MM.1S (cell line): ENCODE data around the gene PDE4B.

Source experiments
- DNase-seq: peaks from one replicate; pipeline ENCODE4 v3.0.0-alpha.2; 2015
- H2AFZ ChIP-seq: fragments of 300-600 bp; sonication (generic); 2 replicates; pipeline ENCODE4 v1.6.0; 2016; ENCODE audit warnings: antibody characterized with exemption, low read length
- H3F3A ChIP-seq: fragments of 300-600 bp; sonication (generic); 2 replicates; pipeline ENCODE4 v1.6.1; 2016; ENCODE audit warnings: mild to moderate bottlenecking, antibody characterized with exemption, low read length, moderate library complexity, mixed read lengths; ENCODE audit not compliant: insufficient read depth
- H3K27ac ChIP-seq: fragments of 300-600 bp; sonication (generic); 2 replicates; pipeline ENCODE4 v1.5.1; 2016; ENCODE audit warnings: mild to moderate bottlenecking, low read length
- H3K27me3 ChIP-seq: fragments of 300-600 bp; sonication (generic); replicated peaks from 2 replicates; pipeline ENCODE4 v1.6.0; 2016; ENCODE audit warnings: low read length; ENCODE audit not compliant: insufficient read depth
- H3K36me3 ChIP-seq: fragments of 300-600 bp; sonication (generic); replicated peaks from 2 replicates; pipeline ENCODE4 v1.6.1; 2016; ENCODE audit warnings: mild to moderate bottlenecking, low read length, mixed read lengths; ENCODE audit not compliant: insufficient read depth
- H3K4me1 ChIP-seq: fragments of 300-600 bp; sonication (generic); 2 replicates; pipeline ENCODE4 v1.6.1; 2016; ENCODE audit warnings: low read length, mixed read lengths
- H3K4me2 ChIP-seq: fragments of 300-600 bp; sonication (generic); 2 replicates; pipeline ENCODE4 v1.6.0; 2016; ENCODE audit warnings: low read depth, low read length
- H3K4me3 ChIP-seq: fragments of 300-600 bp; sonication (generic); 2 replicates; pipeline ENCODE4 v1.5.1; 2016; ENCODE audit warnings: low read length, mixed read lengths
- H3K79me2 ChIP-seq: fragments of 300-600 bp; sonication (generic); 2 replicates; pipeline ENCODE4 v1.6.1; 2016; ENCODE audit warnings: mixed run types, low read length, mixed read lengths
- H3K9ac ChIP-seq: fragments of 300-600 bp; sonication (generic); 2 replicates; pipeline ENCODE4 v1.6.1; 2016; ENCODE audit warnings: low read length, mixed read lengths
- H3K9me2 ChIP-seq: fragments of 300-600 bp; sonication (generic); replicated peaks from 2 replicates; pipeline ENCODE4 v1.6.1; 2016; ENCODE audit warnings: mild to moderate bottlenecking, low read length, mixed read lengths; ENCODE audit not compliant: insufficient read depth
- H3K9me3 ChIP-seq: fragments of 300-600 bp; sonication (generic); replicated peaks from 2 replicates; pipeline ENCODE4 v1.6.1; 2016; ENCODE audit warnings: mild to moderate bottlenecking, low read length, mixed read lengths; ENCODE audit not compliant: insufficient read depth
- H4K20me1 ChIP-seq: fragments of 300-600 bp; sonication (generic); 2 replicates; pipeline ENCODE4 v1.6.1; 2016; ENCODE audit warnings: mild to moderate bottlenecking, low read length, moderate library complexity, mixed read lengths; ENCODE audit not compliant: insufficient read depth
- CTCF ChIP-seq: fragments of 300-600 bp; sonication (generic); IDR thresholded peaks from 2 replicates; pipeline ENCODE4 v1.5.1; 2016; ENCODE audit warnings: antibody characterized with exemption, low read length, mixed read lengths
- EZH2 ChIP-seq: fragments of 300-600 bp; sonication (generic); optimal IDR thresholded peaks from 2 replicates; pipeline ENCODE3; 2017; ENCODE audit warnings: low read depth, mild to moderate bottlenecking, antibody characterized with exemption, low read length, mixed read lengths
- EZH2phosphoT487 ChIP-seq: fragments of 300-600 bp; sonication (generic); IDR thresholded peaks from 2 replicates; pipeline ENCODE4 v1.6.1; 2018; ENCODE audit warnings: antibody characterized with exemption, low read length

The PDE4B gene

DNA sequence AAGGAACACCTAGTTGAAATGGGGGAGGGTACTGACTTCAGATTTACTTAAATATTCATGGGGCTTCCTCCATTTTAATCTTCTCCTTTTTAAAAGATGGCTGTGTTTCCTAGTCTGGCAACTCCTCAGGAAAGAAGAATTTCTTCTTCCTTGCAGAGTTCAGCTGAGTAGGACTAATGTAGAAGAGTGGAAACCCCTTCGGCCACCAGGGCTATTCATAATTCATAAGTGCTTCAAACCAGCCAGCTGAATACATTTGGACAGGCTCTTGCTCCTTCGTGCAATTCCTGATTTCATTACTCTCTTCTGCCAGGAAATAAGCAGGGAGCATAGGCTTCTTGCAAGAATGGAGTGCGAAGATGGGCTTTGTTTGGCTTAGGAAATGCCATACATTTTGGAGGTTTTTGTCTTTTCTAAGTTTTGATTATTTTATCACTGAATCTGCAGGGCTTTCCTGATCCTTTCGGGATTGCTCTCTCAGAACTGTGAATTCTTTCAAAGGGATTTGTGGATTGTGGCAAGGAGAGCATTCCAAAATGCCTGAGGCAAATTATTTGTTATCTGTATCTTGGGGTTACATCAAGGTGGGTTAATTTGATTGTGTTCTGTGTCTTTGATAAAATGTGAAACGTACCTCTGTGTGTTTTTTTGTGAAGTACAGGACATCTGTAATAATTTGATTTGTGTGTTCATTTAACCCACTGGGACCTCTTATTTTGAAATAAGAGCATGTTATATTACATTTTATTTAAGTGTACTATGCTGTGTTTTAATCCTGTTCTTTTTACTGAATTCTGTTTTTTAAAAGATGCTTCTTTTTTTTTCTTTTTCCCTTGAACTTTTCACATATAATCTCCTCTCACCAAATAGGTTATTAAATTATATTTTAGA is 561.9 kb downstream of the PDE4B start:
- Histone ChIP-seq H3K4me2 (no peak overlapping the region), H3K9me2 (no peaks in the 10 kb centered on the region), H2AFZ (no peak overlapping the region)

GRCh38 chr1:66355756-66356155 is 563.1 kb downstream of the PDE4B start:
- H3K4me1 ChIP-seq: peaks cover 17% of the 10 kb centered on the region

More for the DNA sequence above, 561.9 kb downstream of the PDE4B start:
- Histone ChIP-seq H3K4me1 (peaks cover 24% of the 10 kb centered on the region), H3K79me2 (peaks cover 63% of the 10 kb centered on the region), H3K9me3 (no peaks in the 10 kb centered on the region), H3K4me3 (no peak overlapping the region), H4K20me1 (no peaks in the 10 kb centered on the region), H3K27me3 (no peaks in the 10 kb centered on the region), H3K9ac (no peak overlapping the region), H3K36me3 (no peaks in the 10 kb centered on the region), H3K27ac (no peak overlapping the region), H3F3A (0 out of 2 replicates have a peak, but pooled peaks cover 17% of the 10 kb centered on the region)
- TF ChIP-seq EZH2phosphoT487: no peak
- DNase-seq: no peak

GRCh38 chr1:66356605-66357004 is 563.9 kb downstream of the PDE4B start:
- Histone ChIP-seq H3F3A (0 out of 2 replicates have a peak, but pooled peaks cover under 1% of the 10 kb centered on the region), H3K4me1 (peaks cover 8% of the 10 kb centered on the region), H2AFZ (no peak overlapping the region), H3K79me2 (peaks cover 48% of the 10 kb centered on the region), H3K36me3 (no peaks in the 10 kb centered on the region), H3K27me3 (no peaks in the 10 kb centered on the region), H3K9me3 (no peaks in the 10 kb centered on the region), H4K20me1 (no peaks in the 10 kb centered on the region), H3K4me3 (no peak overlapping the region), H3K9ac (no peak overlapping the region), H3K4me2 (no peak overlapping the region), H3K9me2 (no peaks in the 10 kb centered on the region), H3K27ac (no peak overlapping the region)
- no peak for DNase-seq
- TF ChIP-seq CTCF: no peak
- TF ChIP-seq EZH2phosphoT487: no peak
- TF ChIP-seq EZH2: no peak

More at GRCh38 chr1:66355756-66356155, 563.1 kb downstream of the PDE4B start:
- no peak overlapping the region for H3K4me2 ChIP-seq
- H3K9me2 ChIP-seq: no peaks in the 10 kb centered on the region
- no peak overlapping the region for H3K4me3 ChIP-seq
- H3K9ac ChIP-seq: no peak overlapping the region
- H2AFZ ChIP-seq: no peak overlapping the region
- H3K36me3 ChIP-seq: no peaks in the 10 kb centered on the region
- 0 out of 2 replicates have a peak, but pooled peaks cover 7% of the 10 kb centered on the region for H3F3A ChIP-seq
- peaks cover 56% of the 10 kb centered on the region for H3K79me2 ChIP-seq
- no peak overlapping the region for H3K27ac ChIP-seq
- no peaks in the 10 kb centered on the region for H3K9me3 ChIP-seq
- no peaks in the 10 kb centered on the region for H4K20me1 ChIP-seq
- TF ChIP-seq CTCF: no peak
- TF ChIP-seq EZH2phosphoT487: no peak
- no peak for TF ChIP-seq EZH2
- no peaks in the 10 kb centered on the region for H3K27me3 ChIP-seq
- no peak for DNase-seq

GRCh38 chr1:66357021-66357420 is 564.3 kb downstream of the PDE4B start:
- Histone ChIP-seq H3K27ac (no peak overlapping the region), H3K4me2 (no peak overlapping the region), H3K9me2 (no peaks in the 10 kb centered on the region), H3K9me3 (no peaks in the 10 kb centered on the region), H3K36me3 (no peaks in the 10 kb centered on the region), H3K27me3 (no peaks in the 10 kb centered on the region), H3K4me1 (peaks cover 4% of the 10 kb centered on the region), H2AFZ (no peak overlapping the region), H3K79me2 (peaks cover 44% of the 10 kb centered on the region), H4K20me1 (no peaks in the 10 kb centered on the region), H3F3A (no peaks in the 10 kb centered on the region), H3K9ac (no peak overlapping the region), H3K4me3 (no peak overlapping the region)
- no peak for DNase-seq
- TF ChIP-seq EZH2 (no peak), CTCF (no peak), EZH2phosphoT487 (no peak)
